HEK293T (cell line): ENCODE data around the gene KDM5C.

Experiments
- CTBP1 ChIP-seq: fragments of 450-650 bp; IDR thresholded peaks from 2 replicates; pipeline ENCODE4 v1.6.1; 2016; ENCODE audit warnings: borderline replicate concordance
- ELF4 ChIP-seq: fragments of 450-650 bp; IDR thresholded peaks from 2 replicates; pipeline ENCODE4 v1.6.1; 2017; ENCODE audit warnings: antibody characterized with exemption
- TARDBP ChIP-seq: fragments of 450-650 bp; IDR thresholded peaks from 2 replicates; pipeline ENCODE4 v1.6.1; 2016
- ZNF384 ChIP-seq: fragments of 450-650 bp; IDR thresholded peaks from 2 replicates; pipeline ENCODE4 v1.6.1; 2016
- TF ChIP-seq, protein P1 (sequence below): fragments of 450-650 bp; IDR thresholded peaks from 2 replicates; pipeline ENCODE4 v1.6.1; 2016

DNA sequence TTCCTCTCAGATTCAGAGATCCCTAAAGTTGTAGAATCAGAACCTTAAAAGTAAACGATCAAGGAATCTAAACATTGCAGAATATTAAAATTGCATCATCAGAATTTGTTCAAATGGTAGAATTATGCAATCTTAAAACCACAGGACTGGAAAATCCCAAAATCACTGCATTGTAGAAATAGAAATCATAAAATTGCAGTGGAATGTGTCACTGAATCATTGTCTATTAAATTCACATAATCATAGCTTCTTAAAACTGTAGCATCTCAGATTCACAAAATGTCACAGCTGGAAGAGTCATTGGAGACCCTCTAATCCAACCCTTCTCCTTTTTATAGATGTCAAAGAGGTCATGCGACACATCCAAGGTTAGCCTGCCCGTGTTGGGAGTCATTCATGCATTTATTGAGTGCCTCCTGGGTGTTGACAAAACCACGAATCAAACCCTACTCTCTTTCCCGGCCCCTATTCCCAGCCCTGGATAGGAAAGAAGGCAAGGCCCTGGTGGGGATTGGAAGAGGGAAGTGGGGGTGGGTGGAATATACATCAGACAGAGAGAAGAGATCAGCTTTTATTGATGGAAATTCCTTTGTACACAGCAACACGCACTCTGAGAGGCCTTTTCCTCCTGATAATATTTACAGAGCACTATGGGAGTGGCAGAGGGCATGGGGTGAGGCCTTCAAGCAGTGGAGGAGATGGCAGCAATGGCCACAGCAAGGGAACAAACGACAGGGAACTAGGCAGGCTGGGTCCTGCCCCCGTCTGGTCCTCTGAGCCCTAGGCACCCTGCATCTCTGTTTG, 41.0 kb upstream of the KDM5C start:
- no peak for TF ChIP-seq TARDBP
- TF ChIP-seq, protein P1, sequence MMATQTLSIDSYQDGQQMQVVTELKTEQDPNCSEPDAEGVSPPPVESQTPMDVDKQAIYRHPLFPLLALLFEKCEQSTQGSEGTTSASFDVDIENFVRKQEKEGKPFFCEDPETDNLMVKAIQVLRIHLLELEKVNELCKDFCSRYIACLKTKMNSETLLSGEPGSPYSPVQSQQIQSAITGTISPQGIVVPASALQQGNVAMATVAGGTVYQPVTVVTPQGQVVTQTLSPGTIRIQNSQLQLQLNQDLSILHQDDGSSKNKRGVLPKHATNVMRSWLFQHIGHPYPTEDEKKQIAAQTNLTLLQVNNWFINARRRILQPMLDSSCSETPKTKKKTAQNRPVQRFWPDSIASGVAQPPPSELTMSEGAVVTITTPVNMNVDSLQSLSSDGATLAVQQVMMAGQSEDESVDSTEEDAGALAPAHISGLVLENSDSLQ, result no peak
- no peak for TF ChIP-seq ZNF384
- TF ChIP-seq ELF4, result no peak
- TF ChIP-seq CTBP1, result no peak
